Neural cell (in vitro differentiated cells): ENCODE results near the gene EPHA4. TPM values are rescaled to one million over a fixed set of nuclear protein-coding genes. Genes with fewer than 3 reads are reported as not detected.

Experiments used
- H2AFZ ChIP-seq: fragments of 200-600, 300-800 bp; sonication (generic), shearing (Covaris generic); 2 replicates; pipeline ENCODE4 v1.6.0; 2014; ENCODE audit warnings: low read depth, mild to moderate bottlenecking, antibody characterized with exemption, low read length, moderate library complexity
- H3F3A ChIP-seq: fragments of 200-600 bp; shearing (Covaris generic); 2 replicates; pipeline ENCODE4 v1.6.1; 2016; ENCODE audit warnings: mild to moderate bottlenecking, moderate library complexity, mixed read lengths, antibody characterized with exemption, low read length; ENCODE audit not compliant: insufficient read depth, poor library complexity, severe bottlenecking
- H3K27ac ChIP-seq: fragments of 200-600, 300-800 bp; sonication (generic), shearing (Covaris generic); 2 replicates; pipeline ENCODE4 v1.5.1; 2014; ENCODE audit warnings: mild to moderate bottlenecking, low read length, moderate library complexity
- H3K27me3 ChIP-seq: fragments of 300-800, 200-600 bp; sonication (generic), shearing (Covaris generic); 2 replicates; pipeline ENCODE4 v1.6.0; 2014; ENCODE audit warnings: mild to moderate bottlenecking, low read depth, low read length, moderate library complexity; ENCODE audit not compliant: insufficient read depth
- H3K36me3 ChIP-seq: fragments of 300-800, 200-600 bp; sonication (generic), shearing (Covaris generic); 2 replicates; pipeline ENCODE4 v1.5.1; 2014; ENCODE audit warnings: mild to moderate bottlenecking, antibody characterized with exemption, low read length, moderate library complexity; ENCODE audit not compliant: insufficient read depth
- H3K4me2 ChIP-seq: fragments of 300-800, 200-600 bp; sonication (generic), shearing (Covaris generic); 2 replicates; pipeline ENCODE4 v1.6.0; 2014; ENCODE audit warnings: mild to moderate bottlenecking, low read length
- H3K4me3 ChIP-seq: fragments of 300-800, 200-600 bp; sonication (generic), shearing (Covaris generic); 2 replicates; pipeline ENCODE4 v1.5.1; 2014; ENCODE audit warnings: mild to moderate bottlenecking, low read length, moderate library complexity
- H3K79me2 ChIP-seq: fragments of 200-600 bp; shearing (Covaris generic); replicated peaks from 2 replicates; pipeline ENCODE4 v1.6.0; 2014; ENCODE audit warnings: mild to moderate bottlenecking, low read length, moderate library complexity; ENCODE audit not compliant: insufficient read depth
- H3K9ac ChIP-seq: fragments of 300-800, 200-600 bp; sonication (generic), shearing (Covaris generic); 2 replicates; pipeline ENCODE4 v1.6.1; 2016; ENCODE audit warnings: mild to moderate bottlenecking, low read length, mixed read lengths
- H3K9me2 ChIP-seq: fragments of 200-600 bp; shearing (Covaris generic); 2 replicates; pipeline ENCODE4 v1.6.1; 2016; ENCODE audit warnings: mild to moderate bottlenecking, low read length, mixed read lengths; ENCODE audit not compliant: insufficient read depth
- H3K9me3 ChIP-seq: fragments of 200-600, 300-800 bp; sonication (generic), shearing (Covaris generic); 2 replicates; pipeline ENCODE4 v1.6.1; 2016; ENCODE audit warnings: mild to moderate bottlenecking, mixed run types, low read length, moderate library complexity, mixed read lengths
- H4K20me1 ChIP-seq: fragments of 200-600 bp; shearing (Covaris generic); 2 replicates; pipeline ENCODE4 v1.6.1; 2016; ENCODE audit warnings: mild to moderate bottlenecking, mixed run types; ENCODE audit not compliant: insufficient read depth
- EP300 ChIP-seq: fragments of 450-650 bp; conservative IDR thresholded peaks from 2 replicates; pipeline ENCODE4 v1.6.1; 2014; ENCODE audit warnings: antibody characterized with exemption, mild to moderate bottlenecking, moderate library complexity; ENCODE audit not compliant: poor library complexity, severe bottlenecking
- EZH2 ChIP-seq: fragments of 200-600, 300-800 bp; shearing (Covaris generic), sonication (generic); IDR thresholded peaks from 2 replicates; pipeline ENCODE4 v1.6.1; 2014; ENCODE audit warnings: antibody characterized with exemption, low read length, borderline replicate concordance, mild to moderate bottlenecking; ENCODE audit not compliant: insufficient read depth, poor library complexity, severe bottlenecking
- MXI1 ChIP-seq: fragments of 450-650 bp; conservative IDR thresholded peaks from 2 replicates; pipeline ENCODE4 v1.6.1; 2014; ENCODE audit warnings: antibody characterized with exemption, mild to moderate bottlenecking; ENCODE audit not compliant: poor library complexity, severe bottlenecking
- POLR2AphosphoS5 ChIP-seq: IDR thresholded peaks from 2 replicates; pipeline ENCODE4 v1.6.1; 2012
- RAD21 ChIP-seq: fragments of 450-650 bp; conservative IDR thresholded peaks from 2 replicates; pipeline ENCODE4 v1.6.1; 2014; ENCODE audit warnings: antibody characterized with exemption, mild to moderate bottlenecking, moderate library complexity
- SMC3 ChIP-seq: fragments of 450-650 bp; conservative IDR thresholded peaks from 2 replicates; pipeline ENCODE4 v1.6.1; 2014; ENCODE audit warnings: antibody characterized with exemption, mild to moderate bottlenecking, moderate library complexity; ENCODE audit not compliant: poor library complexity
- TAF1 ChIP-seq: IDR thresholded peaks from 2 replicates; pipeline ENCODE4 v1.6.1; 2012; ENCODE audit warnings: low read depth
- polyA plus RNA-seq: library from polyadenylated mRNA; depleted of rRNA; stranded (reverse); fragments of >200 nt; gene quantifications from 2 replicates; pipeline ENCODE4 v1.2.3, GENCODE V29; 2014
- TF ChIP-seq, protein P1 (sequence below): fragments of 450-650 bp; IDR thresholded peaks from 2 replicates; pipeline ENCODE4 v1.5.1; 2014; ENCODE audit warnings: antibody characterized with exemption, mild to moderate bottlenecking, moderate library complexity; ENCODE audit not compliant: poor library complexity, severe bottlenecking
- TF ChIP-seq, protein P2 (sequence below): IDR thresholded peaks from 2 replicates; pipeline ENCODE4 v1.6.1; 2012; ENCODE audit warnings: borderline replicate concordance

EPHA4 gene
- polyA plus RNA-seq, 1 donor from 2014 or later = 71.1 TPM

GRCh38 chr2:221425353-221425752 lies 146.8 kb downstream of the EPHA4 start:
- no peaks in the 10 kb centered on the region for H3K9me2 ChIP-seq
- H3K27me3 ChIP-seq = no peaks in the 10 kb centered on the region
- H2AFZ ChIP-seq = no peak overlapping the region
- H3F3A ChIP-seq = no peaks in the 10 kb centered on the region
- TF ChIP-seq TAF1 = no peak
- no peak for TF ChIP-seq MXI1
- TF ChIP-seq, protein P1, sequence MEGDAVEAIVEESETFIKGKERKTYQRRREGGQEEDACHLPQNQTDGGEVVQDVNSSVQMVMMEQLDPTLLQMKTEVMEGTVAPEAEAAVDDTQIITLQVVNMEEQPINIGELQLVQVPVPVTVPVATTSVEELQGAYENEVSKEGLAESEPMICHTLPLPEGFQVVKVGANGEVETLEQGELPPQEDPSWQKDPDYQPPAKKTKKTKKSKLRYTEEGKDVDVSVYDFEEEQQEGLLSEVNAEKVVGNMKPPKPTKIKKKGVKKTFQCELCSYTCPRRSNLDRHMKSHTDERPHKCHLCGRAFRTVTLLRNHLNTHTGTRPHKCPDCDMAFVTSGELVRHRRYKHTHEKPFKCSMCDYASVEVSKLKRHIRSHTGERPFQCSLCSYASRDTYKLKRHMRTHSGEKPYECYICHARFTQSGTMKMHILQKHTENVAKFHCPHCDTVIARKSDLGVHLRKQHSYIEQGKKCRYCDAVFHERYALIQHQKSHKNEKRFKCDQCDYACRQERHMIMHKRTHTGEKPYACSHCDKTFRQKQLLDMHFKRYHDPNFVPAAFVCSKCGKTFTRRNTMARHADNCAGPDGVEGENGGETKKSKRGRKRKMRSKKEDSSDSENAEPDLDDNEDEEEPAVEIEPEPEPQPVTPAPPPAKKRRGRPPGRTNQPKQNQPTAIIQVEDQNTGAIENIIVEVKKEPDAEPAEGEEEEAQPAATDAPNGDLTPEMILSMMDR = no peak
- no peak for TF ChIP-seq EZH2
- no peak for TF ChIP-seq POLR2AphosphoS5
- no peak for TF ChIP-seq SMC3
- TF ChIP-seq EP300 = no peak
- TF ChIP-seq, protein P2, sequence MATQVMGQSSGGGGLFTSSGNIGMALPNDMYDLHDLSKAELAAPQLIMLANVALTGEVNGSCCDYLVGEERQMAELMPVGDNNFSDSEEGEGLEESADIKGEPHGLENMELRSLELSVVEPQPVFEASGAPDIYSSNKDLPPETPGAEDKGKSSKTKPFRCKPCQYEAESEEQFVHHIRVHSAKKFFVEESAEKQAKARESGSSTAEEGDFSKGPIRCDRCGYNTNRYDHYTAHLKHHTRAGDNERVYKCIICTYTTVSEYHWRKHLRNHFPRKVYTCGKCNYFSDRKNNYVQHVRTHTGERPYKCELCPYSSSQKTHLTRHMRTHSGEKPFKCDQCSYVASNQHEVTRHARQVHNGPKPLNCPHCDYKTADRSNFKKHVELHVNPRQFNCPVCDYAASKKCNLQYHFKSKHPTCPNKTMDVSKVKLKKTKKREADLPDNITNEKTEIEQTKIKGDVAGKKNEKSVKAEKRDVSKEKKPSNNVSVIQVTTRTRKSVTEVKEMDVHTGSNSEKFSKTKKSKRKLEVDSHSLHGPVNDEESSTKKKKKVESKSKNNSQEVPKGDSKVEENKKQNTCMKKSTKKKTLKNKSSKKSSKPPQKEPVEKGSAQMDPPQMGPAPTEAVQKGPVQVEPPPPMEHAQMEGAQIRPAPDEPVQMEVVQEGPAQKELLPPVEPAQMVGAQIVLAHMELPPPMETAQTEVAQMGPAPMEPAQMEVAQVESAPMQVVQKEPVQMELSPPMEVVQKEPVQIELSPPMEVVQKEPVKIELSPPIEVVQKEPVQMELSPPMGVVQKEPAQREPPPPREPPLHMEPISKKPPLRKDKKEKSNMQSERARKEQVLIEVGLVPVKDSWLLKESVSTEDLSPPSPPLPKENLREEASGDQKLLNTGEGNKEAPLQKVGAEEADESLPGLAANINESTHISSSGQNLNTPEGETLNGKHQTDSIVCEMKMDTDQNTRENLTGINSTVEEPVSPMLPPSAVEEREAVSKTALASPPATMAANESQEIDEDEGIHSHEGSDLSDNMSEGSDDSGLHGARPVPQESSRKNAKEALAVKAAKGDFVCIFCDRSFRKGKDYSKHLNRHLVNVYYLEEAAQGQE = no peak
- no peak for TF ChIP-seq RAD21
- peaks cover 31% of the 10 kb centered on the region for H3K79me2 ChIP-seq
- no peaks in the 10 kb centered on the region for H4K20me1 ChIP-seq
- H3K9me3 ChIP-seq = no peaks in the 10 kb centered on the region
- no peak overlapping the region for H3K9ac ChIP-seq
- no peak overlapping the region for H3K27ac ChIP-seq
- peaks cover 12% of the 10 kb centered on the region for H3K36me3 ChIP-seq
- H3K4me3 ChIP-seq = no peak overlapping the region
- no peak overlapping the region for H3K4me2 ChIP-seq

DNA sequence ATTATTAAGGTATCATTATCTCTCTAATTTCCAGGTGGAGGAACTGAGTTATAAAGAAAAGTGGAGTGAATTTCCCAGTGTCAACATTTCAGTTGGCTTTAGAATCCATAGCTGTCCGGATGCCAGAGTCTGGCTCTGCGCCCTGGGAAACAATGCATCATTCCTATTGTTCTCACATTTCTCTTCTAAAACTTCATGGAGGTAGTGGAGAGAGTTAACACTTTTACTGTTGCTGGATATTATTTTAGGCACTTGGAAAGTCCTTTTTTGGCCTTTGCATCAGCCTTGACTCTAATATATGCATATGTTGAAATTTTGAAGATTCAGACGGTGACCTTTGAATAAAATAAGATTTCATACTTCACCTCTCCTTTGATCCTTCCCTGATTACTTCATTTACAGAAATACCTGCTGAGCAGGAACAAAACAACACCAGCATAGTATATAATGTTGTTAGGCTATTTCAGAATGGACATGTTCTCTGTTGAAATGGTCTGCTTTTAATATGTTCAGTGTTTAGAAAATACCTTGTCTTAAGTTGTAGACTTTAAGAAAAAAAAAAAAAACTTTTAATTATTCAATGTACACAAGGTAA lies 148.8 kb downstream of the EPHA4 start:
- Histone ChIP-seq H2AFZ (no peak overlapping the region), H3K9ac (no peak overlapping the region), H3K4me2 (no peak overlapping the region), H3F3A (no peaks in the 10 kb centered on the region), H4K20me1 (no peaks in the 10 kb centered on the region), H3K9me2 (no peaks in the 10 kb centered on the region), H3K27me3 (no peaks in the 10 kb centered on the region), H3K27ac (no peak overlapping the region), H3K4me3 (no peak overlapping the region), H3K36me3 (peaks cover 12% of the 10 kb centered on the region), H3K79me2 (peaks cover 32% of the 10 kb centered on the region), H3K9me3 (no peaks in the 10 kb centered on the region)
- TF ChIP-seq, protein P1 = no peak
- no peak for TF ChIP-seq TAF1
- TF ChIP-seq EP300 = no peak
- TF ChIP-seq EZH2 = no peak
- TF ChIP-seq RAD21 = no peak
- no peak for TF ChIP-seq SMC3
- TF ChIP-seq POLR2AphosphoS5 = no peak
- TF ChIP-seq, protein P2 = no peak
- no peak for TF ChIP-seq MXI1
